NCI-H2227 treated with DMSO at 0.1 percent for 48 hours (cell line): ENCODE results near the gene ADARB2.

Experiments used
- DNase-seq: peaks from one replicate; lab custom pipeline; 2025; lab: John Stamatoyannopoulos, UW

Gene ADARB2

DNA sequence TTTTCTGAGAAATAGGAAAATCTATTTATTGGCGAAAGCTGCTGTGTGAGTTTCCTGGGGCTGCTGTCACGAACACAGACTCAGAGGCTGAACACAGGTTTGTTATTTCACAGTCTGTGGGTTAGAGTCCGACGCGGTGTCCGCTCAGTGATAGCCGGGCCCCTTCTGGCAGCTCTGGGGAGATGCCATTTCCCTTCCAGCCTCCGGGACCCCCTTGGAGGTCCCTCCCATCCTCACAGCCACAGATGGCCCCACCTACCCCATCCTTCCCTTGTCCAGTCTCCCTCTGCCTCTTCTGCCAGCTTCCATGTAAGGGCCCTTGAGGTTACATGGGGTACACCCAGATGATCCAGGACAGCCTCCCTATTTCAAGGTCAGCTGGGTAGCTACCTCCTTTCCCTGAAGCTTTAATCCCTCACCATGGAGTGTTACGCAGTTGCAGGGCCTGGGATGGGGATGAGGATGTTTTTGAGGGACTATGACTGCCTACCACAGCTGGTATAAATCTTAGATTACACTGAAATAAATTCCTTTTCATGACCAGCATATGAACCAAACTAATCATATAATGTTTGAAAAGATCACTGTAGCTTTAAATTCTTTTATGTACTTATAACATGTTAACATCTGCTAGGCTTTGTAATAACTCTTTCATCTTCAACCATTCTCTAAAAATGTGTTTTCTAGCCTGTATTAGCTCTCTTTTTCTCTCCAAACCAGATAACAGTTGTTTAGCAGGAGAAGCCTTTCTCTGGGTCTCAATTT lies 582.6 kb downstream of the ADARB2 start:
- no peak for DNase-seq

DNA sequence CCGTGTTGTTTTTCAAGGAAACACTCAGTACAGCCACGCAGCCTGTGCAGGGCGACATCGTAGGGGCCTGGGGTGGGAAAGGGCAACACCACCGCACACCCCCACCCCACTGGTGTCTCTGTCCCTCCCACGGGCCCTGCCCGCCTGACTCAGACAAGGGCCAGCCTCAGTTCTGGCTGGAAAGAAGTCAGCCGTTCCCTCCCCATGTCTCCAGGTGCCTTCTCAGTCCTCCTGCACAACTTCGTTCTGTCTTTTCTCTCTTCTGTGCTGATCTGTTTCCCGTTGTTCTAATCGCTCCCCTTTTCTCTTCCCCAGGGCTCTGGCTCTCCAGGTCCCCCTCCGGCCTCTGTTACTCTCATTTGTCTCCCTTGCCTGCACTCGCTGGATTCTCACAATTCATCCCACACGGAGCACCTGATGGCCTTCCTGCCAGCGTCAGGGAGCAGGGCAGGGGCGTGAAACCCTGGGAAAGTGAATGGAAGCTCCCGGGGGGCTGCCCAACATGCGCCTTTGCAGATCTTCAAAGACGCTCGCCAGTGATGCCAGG lies 583.4 kb downstream of the ADARB2 start:
- no peak for DNase-seq

DNA sequence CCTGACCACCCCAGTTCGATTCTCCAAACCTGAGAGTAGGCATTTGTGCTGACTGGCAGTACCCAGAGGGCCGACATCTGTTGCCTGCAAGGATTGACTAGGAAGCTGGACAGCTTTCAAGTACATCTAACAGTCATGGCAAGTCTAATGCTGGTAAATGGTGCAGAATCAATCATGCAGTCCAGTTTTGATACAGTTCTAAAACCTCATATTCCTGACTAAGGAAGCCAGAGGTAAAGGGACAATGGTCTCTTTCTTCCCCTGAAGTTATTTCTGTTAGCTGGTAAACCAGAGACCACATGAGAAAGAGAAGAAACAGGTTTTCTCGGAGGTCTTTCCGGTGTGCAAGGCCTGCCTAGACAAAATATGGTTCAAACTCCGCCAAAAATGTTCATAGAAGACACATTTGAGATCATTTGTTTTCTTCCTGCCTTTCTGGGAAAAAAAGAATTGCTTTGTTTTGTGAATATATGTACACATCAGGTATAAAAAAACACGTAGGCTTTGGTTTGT lies 584.0 kb downstream of the ADARB2 start:
- no peak for DNase-seq

DNA sequence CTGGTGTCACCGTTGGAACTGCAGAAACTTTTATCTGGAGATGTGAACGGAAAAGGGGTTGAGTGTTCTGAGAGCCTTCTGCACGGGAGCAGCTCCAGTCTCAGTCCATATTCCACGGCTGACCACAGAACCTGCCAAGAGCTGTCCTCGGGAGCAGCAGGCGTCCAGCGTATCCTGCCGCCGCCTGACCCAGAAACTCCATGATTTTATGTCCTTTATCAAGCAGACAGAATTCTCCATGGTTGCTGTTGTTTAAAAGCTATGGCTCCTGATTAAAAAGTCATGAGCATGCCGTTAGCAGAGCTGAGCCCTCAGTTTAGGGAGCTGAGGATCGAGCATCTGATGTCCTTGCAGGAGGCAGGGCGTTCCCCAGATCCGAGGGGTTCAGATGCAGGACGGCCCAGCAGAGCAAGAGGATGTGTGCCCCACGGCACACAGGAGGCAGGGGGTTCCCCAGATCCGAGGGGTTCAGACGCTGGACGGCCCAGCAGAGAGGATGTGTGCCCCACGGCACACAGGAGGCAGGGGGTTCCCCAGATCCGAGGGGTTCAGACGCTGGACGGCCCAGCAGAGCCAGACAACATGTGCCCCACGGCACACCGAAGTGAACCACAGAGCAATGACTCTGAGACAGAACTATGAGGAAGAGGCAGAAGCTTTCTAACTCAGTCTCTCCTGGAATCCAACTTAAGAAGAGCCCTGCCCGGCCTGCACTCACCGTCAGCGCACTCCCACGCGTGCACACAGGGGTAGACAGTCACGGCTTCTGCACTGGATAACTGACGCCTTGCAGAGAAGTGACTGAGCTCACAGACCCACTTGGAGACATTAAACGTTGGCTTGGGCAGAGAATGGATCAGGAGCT lies 584.7 kb downstream of the ADARB2 start:
- DNase-seq = no peak

DNA sequence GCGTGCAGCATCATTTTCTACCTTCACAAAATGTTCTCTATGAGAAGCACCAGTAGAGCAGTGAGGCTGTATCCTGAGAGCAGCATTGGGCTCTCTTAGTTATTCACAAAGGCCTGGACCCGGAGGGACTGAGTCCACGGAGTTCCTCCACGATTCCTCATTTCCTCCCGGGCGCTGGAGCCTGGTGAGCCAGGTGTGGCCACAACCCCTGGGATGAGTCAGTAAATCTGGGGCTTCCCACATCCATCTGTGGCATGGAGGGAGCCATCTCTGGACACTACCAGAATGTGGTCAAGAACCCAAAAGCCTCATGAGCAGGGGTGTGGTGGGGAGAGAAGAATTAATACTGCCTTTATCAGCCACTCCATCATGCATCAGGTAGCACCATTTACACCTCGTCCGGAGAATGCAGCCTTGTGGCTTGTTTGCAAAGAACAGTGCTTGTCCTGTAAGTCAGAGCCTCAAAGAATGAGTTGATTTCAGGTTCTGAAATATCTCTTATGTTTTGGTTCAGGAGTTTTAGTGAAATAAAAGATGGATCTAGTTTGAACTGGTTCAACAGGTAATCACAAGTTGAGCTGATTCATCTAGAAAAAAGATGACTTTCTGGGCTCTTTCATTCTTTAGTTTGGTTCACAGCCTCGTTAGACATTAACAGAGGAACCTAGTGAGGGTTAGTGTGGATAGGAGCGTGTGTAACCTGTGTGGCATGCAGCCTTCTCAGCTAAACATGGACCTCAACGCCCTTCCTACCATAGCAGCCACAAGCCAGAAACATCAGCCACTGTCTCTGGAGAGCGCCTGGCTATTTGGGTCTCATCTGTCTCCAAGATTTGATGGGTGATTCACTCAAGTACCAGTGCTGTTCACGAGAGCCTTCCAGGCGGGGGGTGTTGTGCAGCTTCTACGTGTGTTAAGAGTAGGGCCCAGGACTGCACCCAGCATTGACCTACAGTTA lies 586.0 kb downstream of the ADARB2 start:
- DNase-seq = no peak

DNA sequence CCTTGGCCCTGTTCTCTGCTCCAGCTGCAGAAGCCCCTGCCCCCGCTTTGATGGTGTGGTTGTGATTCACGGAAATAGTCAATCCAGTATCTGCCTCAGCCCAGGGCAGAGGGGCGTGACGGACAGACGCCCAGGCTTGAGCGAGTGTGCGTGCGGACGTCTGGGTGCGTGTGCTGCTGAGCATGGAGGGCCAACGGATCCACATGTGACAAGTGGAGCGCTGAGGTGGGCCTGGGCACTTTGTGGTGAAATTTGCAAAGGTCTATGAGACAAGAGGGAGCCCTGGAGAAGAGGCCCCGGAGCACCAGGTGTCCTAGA lies 586.7 kb downstream of the ADARB2 start:
- no peak for DNase-seq

DNA sequence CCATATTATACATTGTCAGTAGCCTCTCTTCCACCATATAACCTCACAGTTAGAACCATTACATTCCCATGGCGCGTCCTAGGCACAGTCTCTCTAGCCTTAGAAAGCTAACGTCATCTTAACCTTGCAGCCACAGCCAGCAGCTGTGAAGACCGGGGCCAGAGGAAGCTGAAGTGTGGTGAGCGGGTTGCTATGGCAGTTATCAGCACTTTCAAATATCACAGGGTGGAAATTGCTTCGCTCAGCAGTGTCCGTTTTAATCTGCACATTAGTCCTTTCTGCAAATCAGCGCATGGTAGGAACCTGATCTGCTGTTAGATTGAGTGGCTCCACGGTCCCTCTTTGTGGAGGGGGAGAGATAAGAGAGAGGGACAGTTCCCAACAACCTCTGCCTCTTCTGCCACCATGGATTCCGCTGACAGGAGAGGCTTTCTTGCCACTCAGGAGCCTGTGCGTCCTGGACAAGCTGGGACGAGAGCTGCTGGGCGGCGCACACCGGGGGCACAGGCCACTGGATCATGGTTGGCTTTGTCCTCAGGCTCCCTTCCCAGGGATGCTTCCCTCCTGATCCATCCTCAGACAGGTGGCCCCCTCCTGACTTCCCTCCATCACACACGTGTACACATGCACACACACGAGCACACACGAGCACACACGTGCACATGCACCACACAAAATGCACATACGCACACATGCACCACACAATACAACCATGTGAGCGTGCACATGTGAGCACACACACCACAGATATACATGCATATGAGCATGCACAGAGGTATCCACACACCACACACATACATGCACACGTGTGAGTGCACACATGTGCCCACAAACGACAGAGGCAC lies 587.3 kb downstream of the ADARB2 start:
- DNase-seq = no peak

DNA sequence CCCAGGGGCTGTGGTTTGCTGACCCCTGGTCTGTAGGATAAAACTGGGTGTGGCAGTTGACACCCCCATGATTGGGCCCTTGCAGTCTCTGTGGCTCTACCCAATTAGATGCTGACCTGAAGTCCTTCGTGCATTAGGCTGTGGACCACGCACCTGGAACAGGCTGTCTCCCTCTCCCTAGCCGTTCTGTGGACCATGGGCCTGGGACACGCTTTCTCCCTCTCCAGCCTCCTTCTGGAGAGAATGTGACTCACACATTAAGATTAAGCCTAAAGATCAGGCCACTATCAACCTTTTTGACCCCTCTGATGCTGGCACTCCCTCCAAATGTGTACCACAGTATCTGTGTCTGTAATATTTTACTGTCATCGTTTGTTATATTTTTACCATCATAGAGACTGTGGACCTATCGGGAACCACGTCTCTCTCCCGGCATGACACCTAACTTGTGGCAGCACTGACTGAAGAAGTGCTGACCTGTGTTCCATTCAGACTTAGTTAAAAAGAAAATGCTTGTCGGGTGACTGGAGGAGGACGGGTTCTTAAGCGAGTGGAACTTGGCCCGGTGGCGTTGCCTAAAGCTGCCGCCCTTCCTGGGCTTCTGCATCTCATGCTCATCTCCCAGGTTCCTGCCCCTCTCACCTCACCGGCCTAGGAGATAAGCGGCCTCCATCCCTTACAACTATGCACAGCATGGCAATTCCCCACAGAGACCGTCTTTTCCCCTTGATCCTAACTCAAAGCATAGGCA lies 588.3 kb downstream of the ADARB2 start:
- no peak for DNase-seq

DNA sequence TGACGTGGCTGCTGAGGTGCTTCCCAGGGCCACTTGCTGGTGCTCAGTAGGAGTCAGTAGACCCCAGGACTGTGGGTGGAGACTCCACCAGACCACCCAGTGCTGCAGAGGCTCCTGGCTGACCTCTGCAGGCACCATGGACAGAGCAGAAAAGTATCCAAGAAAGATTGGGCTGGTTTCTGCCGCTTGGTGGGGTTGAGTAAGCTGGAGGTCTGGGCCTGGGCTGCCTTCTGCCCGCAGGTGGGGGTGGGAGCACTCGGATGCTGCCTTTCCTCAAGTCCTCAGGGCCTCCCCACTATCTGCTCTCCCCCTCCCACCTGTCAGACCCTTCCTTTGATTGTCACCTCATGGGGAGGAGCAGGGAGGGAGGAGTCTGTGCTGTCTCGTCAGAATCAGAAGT lies 589.5 kb downstream of the ADARB2 start:
- DNase-seq = no peak

DNA sequence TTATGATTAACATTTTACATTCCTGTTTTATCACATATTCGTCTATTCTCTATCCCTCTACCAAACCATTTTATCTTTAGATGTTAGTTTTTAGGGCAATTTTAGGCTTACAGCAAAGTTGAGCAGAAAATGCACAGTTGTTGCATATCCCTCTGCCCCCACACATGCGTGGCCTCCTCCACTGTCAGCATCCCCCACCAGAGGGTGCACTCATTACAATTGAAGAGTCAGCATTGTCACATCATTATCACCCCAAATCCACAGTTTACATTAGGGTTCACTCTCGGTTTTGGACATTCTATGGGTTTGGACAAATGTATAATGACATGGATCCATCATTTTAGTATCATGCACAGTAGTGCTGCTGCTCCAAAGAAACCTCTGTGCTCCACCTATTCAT lies 594.7 kb downstream of the ADARB2 start:
- no peak for DNase-seq

DNA sequence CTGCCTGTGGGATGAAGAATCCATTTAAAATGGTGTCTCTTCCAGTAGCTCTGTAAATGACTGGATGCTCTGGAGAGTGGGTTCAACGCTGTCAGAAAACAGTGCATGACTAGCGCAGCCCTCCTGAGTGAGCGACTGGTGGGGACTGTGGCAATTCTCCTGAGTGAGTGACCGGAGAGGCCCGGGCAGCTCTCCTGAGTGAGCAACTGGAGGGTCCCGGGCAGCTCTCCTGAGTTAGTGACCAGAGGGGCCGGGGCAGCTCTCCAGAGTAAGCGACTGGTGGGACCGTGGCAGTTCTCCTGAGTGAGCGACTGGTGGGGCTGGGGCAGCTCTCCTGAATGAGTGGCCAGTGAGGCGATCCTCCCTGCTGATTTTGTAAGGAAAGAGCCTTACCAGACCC lies 595.6 kb downstream of the ADARB2 start:
- DNase-seq = no peak

DNA sequence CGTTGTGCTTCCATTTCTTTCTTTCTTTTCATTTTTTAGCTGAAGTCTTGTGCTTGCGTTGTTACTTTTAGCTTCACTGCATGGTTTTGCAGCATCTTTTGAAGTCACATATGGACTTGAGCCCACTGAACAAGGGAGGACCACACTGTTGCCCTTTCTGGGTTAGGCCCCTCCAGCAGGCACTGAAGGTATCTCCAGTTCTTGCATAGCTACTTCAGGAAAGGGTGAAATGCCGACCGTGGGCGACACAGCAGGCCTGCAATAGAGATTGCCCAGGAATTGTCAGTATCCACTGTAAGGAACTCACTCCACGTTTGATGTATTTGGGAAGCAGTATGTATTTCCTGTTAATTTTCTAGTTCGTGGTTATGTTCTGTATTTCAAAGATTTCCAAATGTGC lies 596.1 kb downstream of the ADARB2 start:
- no peak for DNase-seq

DNA sequence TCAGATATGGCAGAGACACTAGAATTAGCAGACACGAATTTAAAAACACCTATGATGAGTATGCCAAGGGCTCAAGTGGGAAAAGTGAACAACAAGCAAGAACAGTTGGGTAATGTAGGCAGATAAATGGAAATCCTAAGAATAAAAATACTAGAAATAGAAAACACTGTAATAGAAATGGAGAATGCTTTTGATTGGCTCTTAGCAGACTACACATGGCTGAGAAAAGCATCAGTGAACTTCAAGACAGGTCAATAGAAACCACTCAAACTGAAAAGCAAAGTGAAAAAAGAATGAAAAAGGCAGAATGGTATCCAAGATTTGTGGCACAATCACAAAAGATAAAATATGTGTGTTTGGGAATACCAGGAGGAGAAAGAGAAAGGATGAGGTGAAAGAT lies 598.8 kb downstream of the ADARB2 start:
- no peak for DNase-seq

DNA sequence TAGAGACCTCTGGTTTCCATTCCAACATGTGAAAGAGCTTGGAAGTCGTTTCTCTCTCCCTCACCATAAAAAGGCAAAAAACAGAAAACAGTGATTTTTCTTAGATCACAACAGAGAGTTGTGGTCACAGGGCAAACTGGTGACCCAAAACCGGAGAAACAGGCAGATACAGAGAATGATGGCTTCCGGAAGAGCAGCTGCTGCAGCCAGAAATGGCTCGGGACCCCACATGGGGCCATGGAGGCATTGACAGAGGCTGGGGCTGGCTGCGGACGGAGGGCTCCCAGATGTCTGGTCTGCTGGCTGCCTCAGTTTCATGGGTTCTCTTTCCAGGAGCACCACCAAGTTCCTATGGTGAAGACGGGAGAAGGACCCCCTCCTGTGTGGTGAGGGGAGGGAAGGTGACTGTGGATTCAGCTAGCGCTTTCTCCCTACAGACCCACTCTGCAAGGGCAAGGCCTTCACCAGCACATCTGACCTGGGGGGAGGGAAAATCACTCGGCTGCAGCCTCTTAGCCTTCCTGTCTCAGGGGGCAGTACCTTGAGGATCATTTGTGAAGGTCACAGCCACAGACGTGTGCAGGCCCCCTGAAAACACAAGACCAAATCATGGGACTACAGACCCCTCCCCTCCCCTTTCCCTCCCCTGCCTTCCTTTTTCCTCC lies 599.7 kb downstream of the ADARB2 start:
- DNase-seq = no peak

DNA sequence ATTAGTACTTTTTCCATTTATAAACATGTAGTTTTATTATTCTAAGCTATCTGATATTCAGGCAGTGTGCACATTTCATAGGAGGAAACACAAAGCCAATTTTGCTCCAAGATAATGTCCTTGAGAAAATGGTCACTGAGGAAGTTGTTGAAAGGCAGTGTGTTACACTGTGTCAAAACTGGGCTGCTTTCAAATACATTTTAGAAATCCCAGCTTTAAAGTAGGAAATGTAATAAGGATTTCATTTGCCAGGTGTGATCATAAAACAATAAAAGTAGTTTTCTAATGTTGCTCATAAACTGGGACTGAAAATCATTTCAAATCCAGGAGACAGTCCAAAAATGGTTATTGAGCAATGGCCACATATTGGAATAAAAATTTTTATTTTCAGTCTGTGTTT lies 601.1 kb downstream of the ADARB2 start:
- DNase-seq = no peak

DNA sequence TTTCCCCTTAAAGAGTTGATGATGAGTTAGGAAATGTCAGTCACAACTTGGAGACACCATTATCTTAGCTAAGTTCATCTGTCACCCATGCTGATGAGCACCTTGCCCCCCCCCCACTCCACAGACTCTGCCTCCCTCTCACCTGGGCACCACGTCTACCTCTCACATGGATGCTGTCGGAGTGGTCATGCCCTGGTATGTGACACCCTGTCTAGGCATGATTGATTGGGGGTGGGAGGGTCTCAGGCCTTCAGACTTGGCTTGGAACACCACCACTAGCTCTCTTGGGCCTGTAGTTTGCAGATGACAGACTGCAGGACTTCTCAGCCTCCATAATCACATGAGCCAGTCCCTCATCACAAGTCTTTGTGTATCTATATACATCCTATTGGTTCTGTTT lies 603.2 kb downstream of the ADARB2 start:
- no peak for DNase-seq

DNA sequence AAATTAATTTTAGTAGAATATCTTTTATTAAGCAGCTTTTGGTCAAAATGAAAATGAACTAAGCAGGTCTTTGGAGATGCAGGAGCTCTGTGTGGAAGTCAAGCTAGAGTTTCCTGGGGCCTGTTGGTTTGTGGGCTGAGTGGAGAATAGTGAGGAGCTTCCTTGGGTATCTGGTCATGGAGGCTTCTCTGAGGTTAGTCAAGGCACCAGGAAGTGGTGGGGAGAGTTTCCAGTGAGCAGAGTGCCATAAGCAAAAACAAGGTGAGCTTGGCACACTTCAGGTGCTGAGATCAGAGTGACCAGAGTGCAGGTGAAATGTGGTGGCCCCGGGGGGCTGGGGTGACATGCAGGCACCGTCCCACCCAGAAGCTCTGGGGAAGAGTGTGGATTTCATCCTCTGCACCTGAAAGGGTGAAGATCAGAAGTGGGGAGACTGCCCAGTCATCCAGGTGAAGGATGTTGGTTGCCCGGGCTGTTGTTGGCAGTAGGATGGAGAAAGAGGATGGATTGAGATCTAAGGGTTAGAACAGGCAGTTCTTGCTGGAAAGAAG lies 603.8 kb downstream of the ADARB2 start:
- DNase-seq = no peak

DNA sequence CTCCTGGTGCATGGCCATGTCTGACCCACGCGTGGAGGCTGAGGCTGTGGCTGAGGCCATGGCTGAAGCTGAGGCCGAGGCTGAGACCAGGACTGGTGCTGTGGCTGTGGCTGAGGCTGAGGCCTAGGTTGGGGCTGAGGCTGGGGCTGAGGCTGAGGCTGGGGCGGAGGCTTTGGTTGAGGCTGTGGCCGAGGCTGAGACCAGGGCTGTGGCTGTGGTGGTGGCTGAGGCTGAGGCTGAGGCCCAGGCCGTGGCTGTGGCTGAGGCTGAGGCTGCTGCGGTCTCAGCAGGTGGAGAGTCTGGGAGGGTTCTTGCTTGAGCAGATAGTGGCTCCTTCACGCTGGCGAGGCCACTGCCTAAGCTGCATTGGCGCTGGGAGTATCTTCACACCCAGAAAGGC lies 604.7 kb downstream of the ADARB2 start:
- no peak for DNase-seq

DNA sequence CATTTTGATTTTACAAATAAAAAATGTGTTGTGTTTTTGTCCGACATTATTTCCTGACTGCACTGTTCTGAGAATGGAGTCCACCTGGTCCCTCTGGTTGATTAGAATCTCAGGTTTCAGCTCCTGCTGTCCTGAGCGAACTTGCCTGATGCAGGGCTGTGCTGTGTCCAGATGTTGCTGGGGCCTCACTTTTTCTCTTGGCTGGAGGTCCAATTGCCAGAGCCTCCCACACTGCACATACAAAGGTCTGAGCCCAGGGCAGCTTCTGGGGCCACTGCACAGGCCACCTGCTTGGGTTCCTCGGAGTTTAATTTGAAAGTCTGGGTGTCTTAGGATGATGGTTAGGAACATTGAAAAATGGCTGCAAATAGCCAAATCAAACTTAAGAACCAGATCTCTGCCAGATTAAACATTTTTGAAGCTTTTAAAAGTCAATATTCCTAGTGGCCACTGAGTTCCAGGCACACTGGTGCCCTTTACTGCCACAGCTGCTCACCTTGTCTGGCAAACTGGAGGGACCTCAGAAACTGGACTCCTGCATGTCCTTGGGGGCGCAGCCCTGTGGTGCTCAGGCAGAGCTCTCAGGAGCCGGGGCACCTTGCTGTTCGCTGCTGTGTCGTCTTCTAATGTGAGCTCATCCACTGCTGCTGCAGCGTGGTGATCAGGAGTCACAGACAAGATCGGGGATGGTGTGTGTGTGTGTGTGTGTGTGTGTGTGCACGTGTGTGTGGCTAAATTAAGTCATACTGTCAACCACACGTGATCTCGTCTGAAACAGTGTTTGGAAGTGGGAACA lies 606.1 kb downstream of the ADARB2 start:
- DNase-seq = no peak
